Activated CD4-positive, alpha-beta T cell treated with anti-CD3 and anti-CD28 coated beads, Interleukin-2, amount 50 U/mL, for 4 hours (primary cell): ENCODE results near the gene EPB41.
"Not testable (repeated sequence)": the region's sequence is repeated elsewhere in the genome, so short reads cannot be mapped to it uniquely, and the experiment has no call there.

Experiments
- DNase-seq, 2 experiments: peaks; one replicate each; pipeline ENCODE4 v3.0.0-alpha.2; 2020

The EPB41 gene

GRCh38 chr1:28927648-28928313, 13.4 kb downstream of the EPB41 start:
- no peak for DNase-seq

DNA sequence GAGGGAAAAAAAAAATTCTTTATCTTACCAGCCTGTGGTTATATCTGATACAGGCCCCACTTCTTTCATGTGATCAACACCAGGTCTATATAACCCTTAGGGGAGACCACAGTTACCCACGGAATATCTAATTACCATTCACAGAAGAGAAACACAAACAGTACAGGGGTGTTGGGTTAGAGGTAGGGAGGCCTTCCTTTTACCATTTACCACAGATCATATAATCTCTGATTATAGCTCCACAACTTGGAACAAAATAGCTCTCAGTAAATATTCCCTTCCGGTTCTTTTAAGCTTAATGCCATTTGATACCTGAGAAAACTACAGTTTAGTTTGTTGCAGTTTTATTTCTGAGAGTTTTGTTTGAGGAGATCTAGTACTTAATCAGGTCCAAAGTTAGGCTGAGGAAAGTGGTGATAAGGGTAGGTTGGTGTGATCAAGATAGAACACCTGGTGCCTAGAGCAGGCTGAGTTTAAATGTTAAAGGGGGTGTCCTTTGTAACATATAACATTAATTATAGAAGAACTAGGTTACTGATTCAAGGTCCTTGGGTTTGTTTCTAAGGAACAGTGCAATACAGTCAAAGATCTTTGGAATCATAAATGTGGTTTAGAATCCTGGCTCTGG, 14.1 kb downstream of the EPB41 start:
- no peak for DNase-seq

DNA sequence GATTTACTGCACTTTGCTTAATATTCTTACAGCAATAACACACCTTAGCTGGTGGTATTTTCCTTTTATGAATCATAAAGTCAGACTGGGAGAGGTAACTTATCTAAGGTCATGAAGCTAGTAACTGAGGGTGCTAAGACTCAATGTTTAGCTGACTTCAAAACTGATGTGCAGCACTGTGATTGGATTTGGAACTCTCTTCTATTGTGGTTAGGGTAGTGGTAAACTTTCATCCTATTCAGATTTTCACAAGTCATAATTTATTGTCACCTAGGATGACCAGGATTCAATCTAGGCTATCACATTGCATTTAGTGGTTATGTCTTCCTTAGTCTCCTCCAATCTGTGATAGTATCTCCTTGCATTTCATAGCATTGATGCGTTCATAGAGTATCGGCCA, 18.9 kb downstream of the EPB41 start:
- DNase-seq, result no peak

GRCh38 chr1:28933918-28934317, 19.5 kb downstream of the EPB41 start:
- no peak for DNase-seq

GRCh38 chr1:28934676-28935075, 20.3 kb downstream of the EPB41 start:
- no peak for DNase-seq

DNA sequence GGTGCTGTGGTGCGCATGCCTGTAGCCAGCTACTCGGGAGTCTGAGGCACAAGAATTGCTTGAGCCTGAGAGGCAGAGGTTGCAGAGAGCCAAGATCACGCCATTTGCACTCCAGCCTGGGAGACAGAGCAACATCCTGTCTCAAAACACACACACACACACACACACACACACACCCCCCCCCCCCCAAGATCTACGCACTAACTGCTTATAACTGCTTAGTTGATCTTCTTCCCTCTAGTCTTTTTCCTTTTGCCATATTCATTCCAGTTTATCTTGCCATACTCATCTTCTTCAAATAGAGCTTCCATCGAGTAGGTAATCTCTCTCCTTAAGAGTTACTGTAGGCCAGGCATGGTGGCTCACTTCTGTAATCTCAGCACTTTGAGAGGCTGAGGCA, 20.9 kb downstream of the EPB41 start:
- DNase-seq, result no peak

GRCh38 chr1:28936094-28936493, 21.7 kb downstream of the EPB41 start:
- no peak for DNase-seq

DNA sequence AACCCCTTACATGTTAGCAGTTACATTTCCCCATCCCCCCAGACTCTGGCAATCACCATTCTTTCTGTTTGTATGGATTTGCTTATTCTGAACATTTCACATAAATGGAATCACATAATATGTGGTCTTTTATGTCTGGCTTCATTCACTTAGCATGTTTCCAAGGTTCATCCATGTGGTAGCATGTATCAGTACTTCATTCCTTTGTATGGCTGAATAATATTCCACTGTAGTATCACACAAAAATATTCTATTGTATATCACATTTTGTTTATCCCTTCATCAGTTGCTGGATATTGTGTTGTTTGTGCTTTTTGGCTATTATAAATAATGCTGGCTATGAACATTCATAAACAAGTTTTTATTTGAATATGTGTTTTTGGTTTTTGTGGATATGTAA, 22.2 kb downstream of the EPB41 start:
- no peak for DNase-seq

DNA sequence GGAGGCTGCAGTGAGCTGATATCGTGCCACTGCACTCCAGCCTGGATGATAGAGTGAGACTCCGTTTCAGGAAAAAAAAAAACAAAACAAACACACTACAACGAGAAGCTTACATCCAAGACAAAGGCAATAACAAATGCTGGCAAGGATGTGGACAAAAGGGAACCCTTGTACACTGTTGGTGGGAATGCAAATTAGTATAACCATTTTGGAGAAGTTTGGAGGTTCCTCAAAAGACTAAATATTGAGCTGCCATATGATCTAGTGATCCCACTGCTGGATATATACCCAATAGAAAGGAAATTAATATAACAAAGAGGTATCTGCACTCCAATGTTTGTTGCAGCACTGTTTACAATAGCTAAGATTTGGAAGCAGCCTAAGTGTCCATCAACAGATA, 29.2 kb downstream of the EPB41 start:
- not testable (repeated sequence) for DNase-seq

- DNase-seq, result no peak
Measured at GRCh38 chr1:28950006-28950405, 35.6 kb downstream of the EPB41 start.

DNA sequence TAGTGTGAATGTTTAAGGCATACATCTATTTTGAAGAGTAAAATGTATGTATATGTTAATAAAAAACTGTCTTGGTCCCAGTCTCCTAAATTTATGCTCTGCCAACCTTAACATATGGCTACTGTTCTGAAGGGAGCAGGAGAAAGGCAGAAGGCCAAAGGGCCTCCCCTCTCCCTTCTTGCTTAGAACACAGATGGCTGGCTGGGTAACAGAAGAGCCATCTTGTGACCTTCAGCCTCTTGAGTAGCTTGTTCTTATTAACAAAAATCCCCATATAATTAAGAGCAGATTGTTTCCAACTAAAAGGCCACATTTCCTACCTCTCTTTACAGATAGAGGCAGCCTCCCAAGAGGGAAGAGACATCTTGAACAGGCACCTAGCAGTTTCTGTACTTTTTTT, 36.1 kb downstream of the EPB41 start:
- DNase-seq, result no peak

GRCh38 chr1:28954126-28954726, 39.9 kb downstream of the EPB41 start:
- DNase-seq, result no peak

DNA sequence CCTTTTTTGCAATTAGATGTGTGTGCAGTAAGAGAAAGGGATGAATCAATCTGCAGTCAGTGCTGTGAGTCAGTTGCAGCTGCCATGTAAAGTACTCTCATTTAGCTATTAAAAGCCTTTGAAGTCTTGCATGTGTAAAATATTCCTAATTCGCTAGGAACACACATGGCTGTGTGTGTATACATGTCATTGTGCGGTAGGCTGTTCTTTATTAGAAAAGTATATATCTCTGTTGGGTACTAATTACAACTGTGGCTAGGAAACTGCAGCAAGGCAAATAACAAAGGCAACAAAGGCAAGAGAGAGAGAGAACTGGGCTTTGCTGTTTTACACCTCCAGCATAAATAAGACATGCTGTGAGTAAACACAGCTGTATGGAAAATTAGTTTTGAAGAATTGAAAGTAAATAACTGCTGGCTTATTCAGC, 41.7 kb downstream of the EPB41 start:
- no peak for DNase-seq

GRCh38 chr1:28962114-28962831, 47.9 kb downstream of the EPB41 start:
- not testable (repeated sequence) for DNase-seq

DNA sequence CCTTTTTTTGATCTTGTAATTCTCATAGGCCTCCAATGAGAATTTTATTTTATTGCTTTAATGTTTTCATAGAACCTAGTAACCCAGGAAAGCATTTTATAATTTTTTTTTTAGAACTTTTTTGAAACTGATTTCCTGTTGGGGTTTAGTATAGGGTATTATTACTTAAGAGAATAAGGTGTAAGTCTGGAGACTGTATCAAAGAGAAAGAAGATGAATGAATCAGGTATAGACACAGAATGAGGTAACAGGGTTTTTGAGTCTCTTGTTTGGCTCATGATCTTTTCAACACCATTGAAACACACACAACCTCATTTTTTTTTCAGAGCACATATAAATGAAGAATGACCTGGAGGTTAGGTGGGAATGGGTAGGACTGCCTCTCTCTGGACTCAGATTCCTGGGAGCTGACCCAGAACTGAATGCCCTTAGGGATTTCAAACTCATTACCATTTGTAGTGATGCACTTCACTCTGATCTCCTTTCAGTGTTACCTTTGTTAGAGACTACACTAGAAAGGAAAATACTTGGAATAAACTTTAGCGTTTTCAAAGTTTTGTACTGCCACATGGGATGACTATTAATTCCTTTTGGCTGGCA, 51.0 kb downstream of the EPB41 start:
- no peak for DNase-seq

DNA sequence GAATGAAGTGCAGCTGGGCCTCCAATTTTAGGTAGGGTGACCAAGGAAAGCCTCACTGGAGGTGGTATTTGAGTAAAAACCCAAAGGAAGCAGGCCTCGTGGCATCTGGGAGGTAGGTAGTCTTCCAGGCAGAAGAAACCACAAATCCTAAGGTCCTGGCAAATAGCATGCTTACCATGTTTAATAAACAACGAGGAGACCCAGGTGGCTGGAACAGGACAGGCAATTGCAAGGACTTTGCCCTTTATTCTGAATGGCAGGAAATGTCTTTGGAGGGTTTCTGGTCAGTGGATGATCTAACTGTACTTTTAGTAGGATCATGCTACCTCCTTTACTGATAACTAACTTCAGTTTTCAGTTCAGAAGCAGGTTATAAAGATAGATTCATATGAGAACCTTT, 52.2 kb downstream of the EPB41 start:
- no peak for DNase-seq

DNA sequence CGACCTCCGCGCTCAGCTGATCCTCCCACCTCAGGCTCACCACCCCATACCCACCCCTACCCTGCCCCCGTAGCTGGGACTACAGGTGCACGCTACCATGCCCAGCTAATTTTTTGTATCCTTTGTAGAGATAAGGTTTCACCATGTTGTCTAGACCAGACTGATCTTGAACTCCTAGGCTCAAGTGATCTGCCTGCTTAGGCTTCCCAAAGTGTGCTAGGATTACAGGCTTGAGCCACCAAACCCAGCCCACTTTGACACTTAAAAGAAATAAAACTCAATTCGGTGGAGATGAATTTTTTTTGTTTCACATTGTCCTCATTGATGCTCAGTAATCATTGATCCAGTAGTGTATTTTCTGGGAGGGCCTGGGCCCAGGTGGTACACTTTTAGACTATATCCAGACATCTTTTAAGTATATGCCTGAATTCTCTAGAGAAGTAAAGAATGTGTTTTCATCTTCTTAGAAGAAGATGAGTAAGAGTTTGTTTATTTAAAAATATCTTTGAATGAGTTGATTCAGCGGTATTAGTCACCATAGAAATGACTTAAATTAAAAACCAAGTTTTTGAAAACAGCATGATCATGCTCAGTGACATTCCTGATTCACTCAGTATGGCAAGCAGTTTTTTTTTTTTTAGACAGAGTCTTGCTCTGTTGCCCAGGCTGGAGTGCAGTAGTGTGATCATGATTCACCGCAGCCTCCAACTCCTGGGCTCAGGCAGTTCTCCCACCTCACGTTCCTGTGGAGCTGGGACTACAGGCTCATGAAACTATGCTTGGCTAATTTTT, 57.8 kb downstream of the EPB41 start:
- no peak for DNase-seq

- no peak for DNase-seq
Measured at GRCh38 chr1:28973596-28974421, 59.4 kb downstream of the EPB41 start.

DNA sequence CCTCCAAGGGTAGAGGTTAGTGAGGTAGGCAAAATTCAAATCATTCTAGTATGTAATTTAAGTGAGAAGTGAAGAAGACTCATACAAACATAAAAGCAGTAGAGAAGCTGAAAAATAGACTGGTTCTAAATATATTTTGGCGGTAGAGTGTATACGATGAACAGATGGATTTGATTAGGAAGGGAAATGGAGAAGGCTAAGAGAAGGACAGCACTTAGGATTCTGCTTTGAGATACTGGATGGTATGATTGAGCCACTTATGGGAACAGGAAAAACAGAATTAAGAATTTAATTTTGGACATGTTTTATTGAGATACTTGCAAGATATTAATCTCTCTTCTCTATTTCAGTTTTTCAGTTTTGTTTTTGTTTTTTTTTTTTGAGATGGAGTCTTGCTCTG, 60.1 kb downstream of the EPB41 start:
- DNase-seq, result no peak

DNA sequence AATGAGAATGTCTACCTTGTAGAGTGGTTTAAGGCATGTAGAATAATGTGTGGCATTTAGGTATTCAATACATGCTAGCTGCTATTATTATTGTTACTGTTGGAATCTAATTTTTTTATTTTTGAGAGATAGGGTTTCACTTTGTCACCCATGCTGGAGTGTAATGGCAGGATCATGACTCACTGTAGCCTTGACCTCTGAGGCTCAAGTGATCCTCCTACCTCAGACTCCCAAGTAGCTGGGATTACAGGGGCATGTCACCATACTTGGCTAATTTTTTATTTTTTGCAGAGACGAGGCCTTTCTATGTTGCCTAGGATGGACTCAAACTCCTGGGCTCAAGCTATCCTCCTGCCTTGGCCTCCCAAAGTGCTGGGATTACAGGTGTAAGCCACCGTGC, 61.9 kb downstream of the EPB41 start:
- no peak for DNase-seq

GRCh38 chr1:28981210-28981609, 66.8 kb downstream of the EPB41 start:
- DNase-seq, result no peak

GRCh38 chr1:28982198-28982597, 67.8 kb downstream of the EPB41 start:
- DNase-seq, result no peak
